Measurements from ENCODE around the gene BGLAP. TPM values are rescaled to one million over a fixed set of nuclear protein-coding genes. Genes with fewer than 3 reads are reported as not detected.

The BGLAP gene
- total RNA-seq, 1 experiment from 2014 or later = 1.4 TPM

GRCh38 chr1:156238248-156238647 is 3.7 kb upstream of the BGLAP start:
- ATAC-seq (no peak), DNase-seq (ENCODE audit: low read depth, low spot score) (no peak)
- intact Hi-C loops (cut with micrococcal nuclease) = no loop called here
- no peak overlapping the region for H3K9ac ChIP-seq (ENCODE audit: low read length)
- POLR2A ChIA-PET = no interaction called here
- peaks cover 0 to 11% of the 10 kb centered on the region in 2 experiments; a peak in 2 of 4 replicates for H3K36me3 ChIP-seq (ENCODE audit: control insufficient read depth in 1 of 2, insufficient read depth in 2 of 2, low read length in 2 of 2)
- no peak overlapping the region for H3K4me2 ChIP-seq (ENCODE audit: low read length)
- no peaks in the 10 kb centered on the region for H3K9me2 ChIP-seq (ENCODE audit: insufficient read depth)
- BruUV-seq (replicated peaks) = no TSS peak
- no peaks in the 10 kb centered on the region for H4K20me1 ChIP-seq (ENCODE audit: insufficient read depth)
- peaks cover 10 to 21% of the 10 kb centered on the region in 2 experiments for H3K4me1 ChIP-seq (ENCODE audit: control insufficient read depth in 1 of 2, insufficient read depth in 2 of 2, low read length in 2 of 2)
- no peak overlapping the region for H2AFZ ChIP-seq (ENCODE audit: low read depth, low read length, poor library complexity, severe bottlenecking)
- CTCF ChIA-PET = interaction anchor here (0.6 kb wide), 1 partner anchor 13 kb away, joined by 4 read pairs; no protein-coding TSS in a partner anchor
- no peaks in the 10 kb centered on the region for H3K27me3 ChIP-seq (ENCODE audit: insufficient read depth, low read length)
- no peaks in the 10 kb centered on the region for H3K9me3 ChIP-seq (ENCODE audit: control insufficient read depth in 1 of 2, insufficient read depth in 1 of 2, low read depth in 1 of 2, low read length in 2 of 2)
- TF ChIP-seq ZNF274 (IDR thresholded peaks at IDR 0.05; ENCODE audit: low read depth, low read length) (no peak), ZFX (IDR thresholded peaks at IDR 0.05) (no peak), CEBPB (IDR thresholded peaks at IDR 0.05; ENCODE audit: low read depth) (no peak), EGR1 (IDR thresholded peaks at IDR 0.05; ENCODE audit: low read depth) (no peak), MAX (IDR thresholded peaks at IDR 0.05) (no peak)
- no peak overlapping the region for H3K27ac ChIP-seq (ENCODE audit: low read depth, low read length)
- H3K4me3 ChIP-seq (replicated peaks in 1 of 2; ENCODE audit: low read depth in 1 of 2, low read length in 2 of 2) = no peak overlapping the region
- RAD21 ChIA-PET (ENCODE audit: low non-redundant PET in 1 of 2, low total read pairs in 2 of 2, uncharacterized antibody in 2 of 2, unreplicated experiment in 2 of 2) = no interaction called here
- H3K79me2 ChIP-seq (ENCODE audit: insufficient read depth, low read length) = no peaks in the 10 kb centered on the region

DNA sequence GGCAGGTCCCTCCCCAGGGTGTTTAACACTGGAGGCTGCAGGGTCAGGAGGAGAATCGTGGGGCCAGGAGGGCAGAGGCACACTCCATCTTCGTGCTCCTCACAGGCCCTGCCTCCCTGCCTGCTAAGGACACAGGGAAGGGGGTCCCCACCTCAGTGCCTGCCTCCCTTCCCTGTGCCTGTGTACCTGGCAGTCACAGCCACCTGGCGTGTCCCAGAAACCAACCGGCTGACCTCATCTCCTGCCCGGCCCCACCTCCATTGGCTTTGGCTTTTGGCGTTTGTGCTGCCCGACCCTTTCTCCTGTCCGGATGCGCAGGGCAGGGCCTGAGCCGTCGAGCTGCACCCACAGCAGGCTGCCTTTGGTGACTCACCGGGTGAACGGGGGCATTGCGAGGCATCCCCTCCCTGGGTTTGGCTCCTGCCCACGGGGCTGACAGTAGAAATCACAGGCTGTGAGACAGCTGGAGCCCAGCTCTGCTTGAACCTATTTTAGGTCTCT is 623 bp upstream of the BGLAP start:
- H3K27me3 ChIP-seq (ENCODE audit: insufficient read depth, low read length) = no peaks in the 10 kb centered on the region
- no peaks in the 10 kb centered on the region for H3K79me2 ChIP-seq (ENCODE audit: insufficient read depth, low read length)
- H3K27ac ChIP-seq (ENCODE audit: low read depth, low read length) = no peak overlapping the region
- no peak overlapping the region for H2AFZ ChIP-seq (ENCODE audit: low read depth, low read length, poor library complexity, severe bottlenecking)
- peaks cover 6 to 12% of the 10 kb centered on the region in 2 experiments; a peak in 3 of 4 replicates for H3K4me1 ChIP-seq (ENCODE audit: control insufficient read depth in 1 of 2, insufficient read depth in 2 of 2, low read length in 2 of 2)
- H3K9me2 ChIP-seq (ENCODE audit: insufficient read depth) = no peaks in the 10 kb centered on the region
- peaks cover 0 to 8% of the 10 kb centered on the region in 2 experiments; a peak in 1 of 4 replicates for H3K36me3 ChIP-seq (ENCODE audit: control insufficient read depth in 1 of 2, insufficient read depth in 2 of 2, low read length in 2 of 2)
- peak; percentile 52 for ATAC-seq
- ChIA-PET RAD21 (ENCODE audit: low non-redundant PET in 1 of 2, low total read pairs in 2 of 2, uncharacterized antibody in 2 of 2, unreplicated experiment in 2 of 2) (no interaction called here), POLR2A (no interaction called here), CTCF (no interaction called here)
- H4K20me1 ChIP-seq (ENCODE audit: insufficient read depth) = no peaks in the 10 kb centered on the region
- H3K9ac ChIP-seq (ENCODE audit: low read length) = no peak overlapping the region
- H3K9me3 ChIP-seq (ENCODE audit: control insufficient read depth in 1 of 2, insufficient read depth in 1 of 2, low read depth in 1 of 2, low read length in 2 of 2) = no peaks in the 10 kb centered on the region
- intact Hi-C loops (cut with micrococcal nuclease) = no loop called here
- no peak overlapping the region for H3K4me3 ChIP-seq (replicated peaks in 1 of 2; ENCODE audit: low read depth in 1 of 2, low read length in 2 of 2)
- peak overlapping the region; percentile 32; the same call in 1 of the 2 replicates for H3K4me2 ChIP-seq (ENCODE audit: low read length)
- DNase-seq (ENCODE audit: low read depth, low spot score) = no peak
- BruUV-seq (replicated peaks) = no TSS peak
- TF ChIP-seq POLR2AphosphoS5 (IDR thresholded peaks at IDR 0.05; ENCODE audit: low read depth, low read length) (no peak), RAD21 (IDR thresholded peaks at IDR 0.05; ENCODE audit: low read depth) (no peak), EZH2phosphoT487 (IDR thresholded peaks at IDR 0.05; ENCODE audit: borderline replicate concordance) (no peak), EGR1 (IDR thresholded peaks at IDR 0.05; ENCODE audit: low read depth) (no peak), SIN3A (IDR thresholded peaks at IDR 0.05; ENCODE audit: low read depth) (no peak), JUND (IDR thresholded peaks at IDR 0.05) (no peak), EZH2 (IDR thresholded peaks at IDR 0.05) (no peak), POLR2A (IDR thresholded peaks at IDR 0.05; ENCODE audit: borderline replicate concordance, extremely low read depth, insufficient read depth, insufficient read length) (no peak), SRF (IDR thresholded peaks at IDR 0.05; ENCODE audit: low read depth) (no peak), REST (IDR thresholded peaks at IDR 0.05; ENCODE audit: low read depth) (no peak), TCF7L2 (IDR thresholded peaks at IDR 0.05; ENCODE audit: borderline replicate concordance, extremely low read depth, insufficient read depth, insufficient read length) (no peak), CEBPB (IDR thresholded peaks at IDR 0.05; ENCODE audit: low read depth) (no peak), CBX3 (IDR thresholded peaks at IDR 0.05; ENCODE audit: low read depth) (no peak), ZFX (IDR thresholded peaks at IDR 0.05) (no peak), FOSL1 (IDR thresholded peaks at IDR 0.05; ENCODE audit: low read depth) (no peak)
- TF ChIP-seq, protein P1, sequence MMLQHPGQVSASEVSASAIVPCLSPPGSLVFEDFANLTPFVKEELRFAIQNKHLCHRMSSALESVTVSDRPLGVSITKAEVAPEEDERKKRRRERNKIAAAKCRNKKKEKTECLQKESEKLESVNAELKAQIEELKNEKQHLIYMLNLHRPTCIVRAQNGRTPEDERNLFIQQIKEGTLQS (IDR thresholded peaks at IDR 0.05) = no peak
